Natural killer cell (primary cell): Measurements from ENCODE around the gene ZNF783. TPM values are rescaled to one million over a fixed set of nuclear protein-coding genes. Genes with fewer than 3 reads are reported as not detected.

Source experiments
- ATAC-seq, 3 donors: fragments of 150-1000 bp in 2 of 3; fragments of 200-7000 bp in 1 of 3; cut with Tn5 transposase; 1 replicate in 1 of 3; 2 replicates in 2 of 3; pipeline ENCODE4 v1.10.0; 2021; ENCODE audit warnings: mild to moderate bottlenecking in 2 of 3, moderate library complexity in 2 of 3
- DNase-seq, 2 donors: peaks; one replicate each; pipeline versions ENCODE4 v3.0.0 to v3.0.0-alpha.2; 2013 to 2021; ENCODE audit warnings: mixed read lengths in 1 of 2
- H3K27ac ChIP-seq: one replicate; pipeline ENCODE4 v1.5.1; 2013; ENCODE audit warnings: mild to moderate bottlenecking, low read length
- H3K27me3 ChIP-seq: one replicate; pipeline ENCODE4 v1.6.1; 2013; ENCODE audit warnings: low read length; ENCODE audit not compliant: control insufficient read depth, insufficient read depth
- H3K36me3 ChIP-seq: one replicate; pipeline ENCODE4 v1.6.1; 2013; ENCODE audit warnings: low read length; ENCODE audit not compliant: control insufficient read depth, insufficient read depth
- H3K4me1 ChIP-seq: one replicate; pipeline ENCODE4 v1.6.1; 2013; ENCODE audit warnings: low read length; ENCODE audit not compliant: control insufficient read depth, insufficient read depth
- H3K4me3 ChIP-seq: one replicate; pipeline ENCODE4 v1.5.1; 2013; ENCODE audit warnings: low read length
- H3K9me3 ChIP-seq: one replicate; pipeline ENCODE4 v1.6.1; 2013; ENCODE audit warnings: low read length; ENCODE audit not compliant: control insufficient read depth, insufficient read depth
- H3K27ac Mint-ChIP-seq, 2 donors: one replicate each; pipeline ENCODE4 v1.8.0; 2022; ENCODE audit warnings: mild to moderate bottlenecking in 2 of 2, mixed read lengths in 2 of 2, moderate library complexity in 1 of 2
- H3K27me3 Mint-ChIP-seq, 2 donors: one replicate each; pipeline ENCODE4 v1.8.0; 2022; ENCODE audit warnings: low read depth in 2 of 2, mixed read lengths in 2 of 2
- H3K36me3 Mint-ChIP-seq: one replicate; pipeline ENCODE4 v1.8.0; 2022; ENCODE audit warnings: mixed read lengths
- H3K4me1 Mint-ChIP-seq, 2 donors: one replicate each; pipeline ENCODE4 v1.8.0; 2022; ENCODE audit warnings: mixed read lengths in 2 of 2
- H3K4me3 Mint-ChIP-seq: one replicate; pipeline ENCODE4 v1.8.0; 2022; ENCODE audit warnings: mild to moderate bottlenecking, moderate library complexity, mixed read lengths
- H3K9me3 Mint-ChIP-seq, 2 donors: one replicate each; pipeline ENCODE4 v1.8.0; 2022; ENCODE audit warnings: mixed read lengths in 2 of 2
- CTCF ChIP-seq: fragments of 200-600 bp; IDR thresholded peaks from one replicate; pipeline ENCODE4 v1.8.0; 2022; ENCODE audit warnings: antibody characterized with exemption
- WGBS: methylation state at CpG from one replicate; pipeline ENCODE4 v1.1.7; 2013; ENCODE audit warnings: missing lambda C conversion rate; ENCODE audit not compliant: insufficient coverage; 5-methylcytosine and 5-hydroxymethylcytosine counted together
- intact Hi-C: fragments of 100-400 bp; cut with micrococcal nuclease; formaldehyde crosslinking; loops from one replicate; pipeline ENCODE4 v1.14.2; 2022
- total RNA-seq, 4 donors: library from RNA; stranded (reverse); fragments of 120-200 nt in 1 of 4; gene quantifications; one replicate each; pipeline versions ENCODE4 v1.2.3 to v1.2.4, GENCODE V29; 2013 to 2022

The ZNF783 gene
- total RNA-seq, 3 donors from 2014 or later (not counting 1 experiment from before 2014, with no cell fraction given): 24.0 to 29.8 (median 28.3) TPM

GRCh38 chr7:149316606-149317005 is 54.6 kb downstream of the ZNF783 start:
- H3K4me1 ChIP-seq: no peaks in the 10 kb centered on the region
- Mint-ChIP-seq H3K9me3 (no peaks in the 10 kb centered on the region), H3K4me3 (no peak overlapping the region), H3K27ac (no peak overlapping the region), H3K27me3 (peaks cover 30 to 50% of the 10 kb centered on the region in 2 donors), H3K4me1 (peaks cover under 1% of the 10 kb centered on the region in 2 donors), H3K36me3 (no peaks in the 10 kb centered on the region)
- intact Hi-C loops: no loop called here
- no peak overlapping the region for H3K27ac ChIP-seq
- no peak for TF ChIP-seq CTCF
- H3K4me3 ChIP-seq: no peak overlapping the region
- no peaks in the 10 kb centered on the region for H3K9me3 ChIP-seq
- DNase-seq (no peak), ATAC-seq (no peak)
- peaks cover 2% of the 10 kb centered on the region for H3K27me3 ChIP-seq
- H3K36me3 ChIP-seq: no peaks in the 10 kb centered on the region

- DNase-seq (no peak), ATAC-seq (no peak)
- Histone ChIP-seq H3K4me3 (no peak overlapping the region), H3K27me3 (peaks cover 2% of the 10 kb centered on the region), H3K27ac (no peak overlapping the region), H3K9me3 (no peaks in the 10 kb centered on the region), H3K4me1 (no peaks in the 10 kb centered on the region), H3K36me3 (no peaks in the 10 kb centered on the region)
- Mint-ChIP-seq H3K36me3 (no peaks in the 10 kb centered on the region), H3K9me3 (no peaks in the 10 kb centered on the region), H3K4me3 (no peak overlapping the region), H3K27ac (no peak overlapping the region), H3K27me3 (peaks cover 33 to 50% of the 10 kb centered on the region in 2 donors), H3K4me1 (peaks cover 9% of the 10 kb centered on the region in 2 donors)
- 100% methylated on average over 1 of the region's 1 CpG for WGBS
- intact Hi-C loops: no loop called here
- TF ChIP-seq CTCF: no peak
Observed at GRCh38 chr7:149317496-149317895, 55.5 kb downstream of the ZNF783 start.

GRCh38 chr7:149317986-149318672 is 56.1 kb downstream of the ZNF783 start:
- WGBS: 77% methylated on average over 9 of the region's 9 CpGs
- no peak for ATAC-seq
- Histone ChIP-seq H3K27me3 (peaks cover 2% of the 10 kb centered on the region), H3K4me1 (no peaks in the 10 kb centered on the region), H3K4me3 (no peak overlapping the region), H3K27ac (no peak overlapping the region), H3K36me3 (no peaks in the 10 kb centered on the region), H3K9me3 (no peaks in the 10 kb centered on the region)
- intact Hi-C loops: no loop called here
- DNase-seq: peak in 1 of 2 donors; percentile 15
- no peaks in the 10 kb centered on the region for H3K9me3 Mint-ChIP-seq
- no peak overlapping the region for H3K27ac Mint-ChIP-seq
- H3K4me3 Mint-ChIP-seq: no peak overlapping the region
- no peaks in the 10 kb centered on the region for H3K36me3 Mint-ChIP-seq
- TF ChIP-seq CTCF: no peak
- H3K27me3 Mint-ChIP-seq: peaks cover 33 to 50% of the 10 kb centered on the region in 2 donors
- H3K4me1 Mint-ChIP-seq: peaks cover 9% of the 10 kb centered on the region in 2 donors

- Mint-ChIP-seq H3K36me3 (no peaks in the 10 kb centered on the region), H3K4me1 (peaks cover 9% of the 10 kb centered on the region in 2 donors), H3K27ac (no peak overlapping the region), H3K27me3 (peaks cover 33 to 43% of the 10 kb centered on the region in 2 donors), H3K9me3 (no peaks in the 10 kb centered on the region), H3K4me3 (no peak overlapping the region)
- intact Hi-C loops: no loop called here
- H3K4me1 ChIP-seq: no peaks in the 10 kb centered on the region
- no peak overlapping the region for H3K4me3 ChIP-seq
- H3K9me3 ChIP-seq: no peaks in the 10 kb centered on the region
- whole genome bisulfite sequencing: 91% methylated on average over 6 of the region's 6 CpGs
- peaks cover 2% of the 10 kb centered on the region for H3K27me3 ChIP-seq
- no peaks in the 10 kb centered on the region for H3K36me3 ChIP-seq
- TF ChIP-seq CTCF: no peak
- ATAC-seq (no peak), DNase-seq (no peak)
- H3K27ac ChIP-seq: no peak overlapping the region
Observed at GRCh38 chr7:149319376-149319775, 57.4 kb downstream of the ZNF783 start.
